Anterior cingulate cortex (tissue), 58 donors: Measurements from ENCODE around the gene MLC1.
A peak's percentile ranks its signal among the peaks of the same experiment; 100 is the strongest.
"Not testable (repeated sequence)": the region's sequence is repeated elsewhere in the genome, so short reads cannot be mapped to it uniquely, and the experiment has no call there.

Experiments
- DNase-seq, 58 donors: peaks; one replicate each; lab custom pipeline; 2025; lab: John Stamatoyannopoulos, UW

Gene MLC1

GRCh38 chr22:50105208-50106100, 20.2 kb upstream of the MLC1 start:
- no peak for DNase-seq

GRCh38 chr22:50104141-50104544, 18.9 kb upstream of the MLC1 start:
- no peak for DNase-seq

- no peak for DNase-seq
Measured at GRCh38 chr22:50102946-50103345, 17.7 kb upstream of the MLC1 start.

- no peak for DNase-seq
Measured at GRCh38 chr22:50101870-50102565, 16.8 kb upstream of the MLC1 start.

GRCh38 chr22:50098052-50098451, 12.8 kb upstream of the MLC1 start:
- DNase-seq, result no peak

- no peak for DNase-seq
Measured at GRCh38 chr22:50092342-50092741, 7.1 kb upstream of the MLC1 start.

- DNase-seq, result no peak
Measured at GRCh38 chr22:50091092-50091768, 6.0 kb upstream of the MLC1 start.

- no peak for DNase-seq
Measured at GRCh38 chr22:50090412-50090714, 5.1 kb upstream of the MLC1 start.

- peak in 18 of 58 donors; percentile 7 to 72 (median 34) for DNase-seq
Measured at GRCh38 chr22:50089682-50090411, 4.6 kb upstream of the MLC1 start, which contains the start of gene MOV10L1. TSS of gene MOV10L1 (plus strand) at chr22:50090006. CDS start at chr22:50090089, 83 bp downstream.

GRCh38 chr22:50089231-50089630, 4.0 kb upstream of the MLC1 start:
- no peak for DNase-seq

- no peak for DNase-seq
Measured at GRCh38 chr22:50088096-50088495, 2.9 kb upstream of the MLC1 start.

- DNase-seq, result no peak
Measured at GRCh38 chr22:50087646-50088045, 2.4 kb upstream of the MLC1 start.

GRCh38 chr22:50086975-50087374, 1.7 kb upstream of the MLC1 start:
- not testable (repeated sequence) for DNase-seq

GRCh38 chr22:50086526-50086925, 1.3 kb upstream of the MLC1 start:
- DNase-seq, result no peak

- no peak for DNase-seq
Measured at GRCh38 chr22:50084614-50085021, 608 bp downstream of the MLC1 start.

- no peak for DNase-seq
Measured at GRCh38 chr22:50084080-50084477, 1.1 kb downstream of the MLC1 start.

GRCh38 chr22:50083462-50084079, 1.7 kb downstream of the MLC1 start:
- DNase-seq, result no peak

- DNase-seq, result no peak
Measured at GRCh38 chr22:50082961-50083461, 2.2 kb downstream of the MLC1 start.

- DNase-seq, result no peak
Measured at GRCh38 chr22:50082197-50082715, 3.0 kb downstream of the MLC1 start.
